Fibroblast of upper back skin (primary cell): Measurements from ENCODE around the gene ZDHHC9.
A peak's percentile ranks its signal among the peaks of the same experiment; 100 is the strongest.
"Not testable (repeated sequence)": the region's sequence is repeated elsewhere in the genome, so short reads cannot be mapped to it uniquely, and the experiment has no call there.

ENCODE experiments used
- DNase-seq: peaks from one replicate; pipeline ENCODE4 v3.0.0-alpha.2; 2013

Gene ZDHHC9

DNA sequence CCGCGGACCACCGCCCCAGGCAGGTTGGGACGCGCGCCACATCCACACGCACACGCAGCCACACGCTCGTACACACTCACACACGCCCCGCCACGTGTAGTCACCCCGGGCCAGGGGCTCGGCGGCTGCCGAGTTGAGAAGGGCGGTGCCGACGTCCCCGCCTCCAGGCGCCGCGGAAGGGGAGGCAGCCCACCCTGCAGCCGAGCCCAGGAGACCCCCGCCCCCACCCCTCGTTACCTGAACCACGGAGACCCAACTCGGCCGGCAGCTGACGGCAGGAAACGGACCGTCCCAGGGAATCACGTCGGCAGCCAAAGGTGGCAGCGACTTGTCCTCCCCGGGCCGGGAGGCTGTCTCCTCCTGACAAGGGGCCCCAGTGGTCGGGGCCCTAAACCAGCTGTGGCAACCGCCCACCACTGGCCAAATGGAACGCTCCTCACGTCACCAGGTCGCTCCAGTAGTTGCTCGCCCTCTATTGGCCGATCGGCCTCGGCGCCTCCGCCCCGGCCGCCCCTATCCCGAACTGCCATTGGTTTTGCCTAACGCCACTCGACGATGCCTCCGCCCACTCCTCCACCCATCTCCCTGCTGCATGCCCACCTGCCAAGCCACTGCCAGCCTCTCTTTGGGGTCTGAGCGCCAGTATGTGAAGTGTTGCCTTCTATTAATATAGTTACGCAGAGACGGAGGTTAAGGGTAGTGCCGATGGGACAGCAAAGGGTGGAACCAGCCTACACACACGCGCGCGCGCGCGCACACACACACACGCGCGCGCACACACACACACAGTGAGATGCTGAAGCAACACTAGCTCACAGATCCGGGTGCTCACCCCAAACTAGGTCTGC, at the start of gene ZDHHC9:
TSS of gene ZDHHC9 (minus strand) at position 428 of the 848 bp plus-strand sequence. CDS start 1,941 bp downstream, outside the sequence.
- DNase-seq, result peak; percentile 83

DNA sequence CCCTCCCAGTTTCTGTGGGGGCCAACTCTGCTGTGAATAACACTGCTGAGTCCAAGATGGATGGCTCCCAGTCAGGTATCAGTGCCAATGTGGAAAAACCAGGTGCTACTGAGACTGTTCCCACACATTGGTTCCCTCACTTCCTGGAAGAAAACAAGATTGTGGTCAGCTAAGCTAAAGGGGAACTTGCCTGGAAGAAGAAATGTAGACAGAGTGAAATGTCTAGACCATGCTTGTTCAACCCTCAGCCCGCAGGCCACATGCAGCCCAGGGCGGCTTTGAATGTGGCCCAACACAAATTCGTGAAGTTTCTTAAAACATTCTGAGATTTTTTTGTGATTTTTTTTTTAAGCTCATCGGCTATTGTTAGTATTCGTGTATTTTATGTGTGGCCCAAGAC, 33.7 kb upstream of the ZDHHC9 start:
- DNase-seq, result no peak

DNA sequence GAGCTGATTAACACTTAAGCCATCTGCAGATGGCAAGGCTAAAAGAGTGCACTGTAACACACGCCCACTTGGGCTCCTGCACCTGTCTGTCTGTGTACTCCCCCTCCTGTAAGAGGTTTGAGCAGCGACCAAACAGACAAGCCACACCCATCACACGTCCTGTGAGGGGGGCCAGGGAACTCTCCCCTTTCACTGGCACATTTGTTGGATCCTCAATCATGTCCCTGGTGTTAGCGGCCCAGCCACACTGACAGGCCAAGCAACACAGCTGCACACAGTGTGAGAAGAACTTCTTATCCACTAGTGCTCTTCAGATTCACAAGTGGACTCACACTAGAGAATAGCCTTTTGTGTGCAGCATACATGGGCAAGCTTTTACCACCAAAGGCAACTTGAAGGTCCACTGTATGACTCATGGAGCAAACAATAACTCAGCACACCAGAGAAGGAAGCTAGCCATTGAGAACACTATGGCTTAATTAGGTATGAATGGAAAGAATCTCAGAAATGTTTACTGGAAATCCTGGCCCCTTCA, 33.2 kb upstream of the ZDHHC9 start:
- DNase-seq, result peak; percentile 49

DNA sequence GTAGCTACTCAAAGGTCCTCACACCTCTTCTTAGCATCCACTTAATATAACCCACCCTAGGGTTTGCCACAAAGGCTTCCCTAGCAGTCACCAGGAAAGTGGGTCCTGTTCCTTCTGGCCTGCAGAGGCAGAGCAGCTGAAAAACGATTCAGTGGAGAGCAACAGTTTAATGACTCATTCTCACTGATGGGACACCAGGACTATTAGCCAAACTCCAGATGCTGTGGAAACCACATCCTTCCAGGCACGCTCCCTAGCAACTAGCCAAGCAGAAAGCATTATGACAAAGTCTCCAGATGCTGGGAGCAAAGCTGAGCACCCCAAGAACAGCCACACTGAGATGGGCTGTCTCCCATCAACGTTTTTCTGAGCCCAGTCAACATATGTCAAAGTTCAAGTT, 32.0 kb upstream of the ZDHHC9 start:
- peak; percentile 76 for DNase-seq

DNA sequence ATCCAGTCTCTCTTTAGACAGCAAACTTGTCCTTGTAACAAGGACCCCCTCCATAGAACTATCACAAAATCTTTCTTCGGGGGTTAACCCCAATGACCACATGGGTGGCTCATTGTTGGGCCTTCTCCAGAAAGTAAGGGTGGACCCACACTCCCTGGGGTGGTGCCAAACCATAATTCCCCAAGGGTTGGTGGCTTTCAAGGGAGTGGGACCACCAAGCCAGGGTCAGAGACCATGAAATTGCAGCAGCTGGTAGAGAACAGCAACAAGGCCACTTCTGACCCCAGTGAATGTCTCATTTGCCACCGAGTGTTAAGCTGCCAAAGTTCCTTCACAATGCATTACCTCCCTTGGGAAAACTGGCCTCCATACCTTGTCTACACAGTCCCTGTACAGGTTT, 28.8 kb upstream of the ZDHHC9 start:
- no peak for DNase-seq

DNA sequence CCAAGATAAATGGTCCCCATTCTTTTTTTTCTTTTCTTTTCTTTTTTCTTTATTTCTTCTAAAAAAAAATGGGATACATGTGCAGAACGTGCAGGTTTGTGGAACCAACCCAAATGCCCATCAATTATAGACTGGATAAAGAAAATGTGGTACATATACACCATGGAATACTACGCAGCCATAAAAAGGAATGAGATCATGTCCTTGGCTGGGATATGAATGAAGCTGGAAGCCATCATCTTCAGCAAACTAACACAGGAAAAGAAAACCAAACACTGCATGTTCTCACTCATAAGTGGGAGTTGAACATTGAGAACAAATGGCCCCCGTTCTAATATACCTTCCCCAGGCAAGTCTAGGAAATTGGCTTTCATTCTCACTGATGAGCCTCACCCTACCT, 22.6 kb upstream of the ZDHHC9 start:
- not testable (repeated sequence) for DNase-seq

DNA sequence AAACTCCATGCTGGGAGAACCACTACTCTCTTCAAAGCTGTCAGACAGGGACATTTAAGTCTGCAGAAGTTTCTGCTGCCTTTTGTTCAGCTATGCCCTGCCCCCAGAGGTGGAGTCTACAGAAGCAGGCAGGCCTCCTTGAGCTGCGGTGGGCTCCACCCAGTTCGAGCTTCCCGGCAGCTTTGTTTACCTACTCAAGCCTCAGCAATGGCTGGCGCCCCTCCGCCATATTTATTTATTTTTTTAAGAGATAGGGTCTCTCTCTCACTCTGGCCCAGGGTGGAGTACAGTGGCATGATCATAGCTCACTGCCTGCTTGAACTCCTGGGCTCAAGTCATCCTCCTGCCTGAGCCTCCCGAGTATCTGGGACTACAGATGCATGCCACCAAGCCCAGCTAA, 15.4 kb upstream of the ZDHHC9 start:
- not testable (repeated sequence) for DNase-seq

DNA sequence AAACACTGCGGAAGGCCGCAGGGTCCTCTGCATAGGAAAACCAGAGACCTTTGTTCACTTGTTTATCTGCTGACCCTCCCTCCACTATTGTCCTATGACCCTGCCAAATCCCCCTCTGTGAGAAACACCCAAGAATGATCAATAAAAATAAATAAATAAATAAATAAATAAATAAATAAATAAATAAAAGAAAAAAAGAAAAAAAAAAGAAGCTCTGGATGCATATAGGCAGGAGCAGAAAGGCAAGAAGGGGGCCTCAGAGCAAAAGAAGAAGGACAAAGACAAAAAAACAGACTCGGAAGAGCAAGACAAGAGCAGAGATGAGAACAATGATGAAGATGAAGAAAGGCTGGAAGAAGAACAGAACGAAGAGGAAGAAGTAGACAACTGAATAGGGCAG, 8.1 kb upstream of the ZDHHC9 start:
- DNase-seq, result not testable (repeated sequence)

DNA sequence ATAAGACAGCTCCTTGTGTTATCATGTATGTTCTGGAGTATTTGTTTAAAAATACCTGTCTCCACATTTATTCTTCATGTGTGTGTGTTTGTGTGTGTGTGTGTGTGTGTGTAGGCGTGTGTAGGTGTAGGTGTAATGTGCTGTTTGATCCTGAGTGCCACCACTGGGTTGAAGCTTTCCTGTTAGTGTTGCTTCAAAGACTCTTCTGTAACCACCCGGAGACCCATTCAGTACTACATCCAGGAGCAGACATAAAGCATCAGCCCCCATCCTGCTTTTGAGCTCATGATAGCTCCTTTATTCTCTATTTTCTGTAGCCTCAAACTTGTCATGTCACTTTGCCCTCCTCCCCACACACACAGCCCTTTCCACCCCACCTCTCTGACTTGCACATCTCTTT, 3.0 kb upstream of the ZDHHC9 start:
- no peak for DNase-seq

DNA sequence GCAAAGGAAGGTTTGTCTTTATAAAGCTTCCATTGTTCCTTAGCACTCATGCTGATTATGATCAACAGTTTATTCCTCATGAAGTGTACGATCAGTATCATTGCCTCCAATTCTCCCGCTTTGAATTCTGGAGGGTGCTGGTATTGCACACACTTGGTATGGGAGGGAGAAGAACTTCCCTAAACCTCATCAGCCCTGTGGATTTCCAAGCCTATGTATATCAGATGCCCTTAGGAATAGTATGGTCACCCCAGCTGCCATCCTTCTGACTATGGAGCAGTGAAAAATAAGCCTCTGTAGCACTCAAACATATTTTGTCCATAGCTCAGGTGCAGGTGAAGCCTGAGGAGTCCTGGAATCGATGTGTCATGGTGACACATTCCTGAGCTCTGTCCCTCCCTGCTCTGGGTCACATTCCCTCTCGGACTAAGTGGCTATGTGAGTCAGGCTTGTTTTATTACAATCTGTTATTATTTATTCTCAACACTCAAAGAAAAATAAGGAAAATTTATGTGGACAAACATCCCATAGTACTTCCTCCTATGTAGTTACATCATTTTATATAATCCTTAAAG, 2.0 kb upstream of the ZDHHC9 start:
- DNase-seq, result no peak

DNA sequence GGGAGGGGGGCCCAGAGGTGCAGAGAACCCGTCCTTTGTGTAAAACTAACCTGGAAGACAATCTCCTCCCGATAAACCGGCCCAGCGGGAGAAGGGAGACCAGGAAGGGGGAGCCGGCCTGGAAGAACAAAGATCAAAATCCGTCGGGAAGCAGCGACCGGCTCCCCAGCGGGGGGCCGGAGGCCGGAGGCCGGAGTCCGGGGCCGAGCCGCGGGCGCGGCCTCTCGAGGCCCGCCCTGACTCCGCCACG, 552 bp downstream of the ZDHHC9 start:
- DNase-seq, result no peak

DNA sequence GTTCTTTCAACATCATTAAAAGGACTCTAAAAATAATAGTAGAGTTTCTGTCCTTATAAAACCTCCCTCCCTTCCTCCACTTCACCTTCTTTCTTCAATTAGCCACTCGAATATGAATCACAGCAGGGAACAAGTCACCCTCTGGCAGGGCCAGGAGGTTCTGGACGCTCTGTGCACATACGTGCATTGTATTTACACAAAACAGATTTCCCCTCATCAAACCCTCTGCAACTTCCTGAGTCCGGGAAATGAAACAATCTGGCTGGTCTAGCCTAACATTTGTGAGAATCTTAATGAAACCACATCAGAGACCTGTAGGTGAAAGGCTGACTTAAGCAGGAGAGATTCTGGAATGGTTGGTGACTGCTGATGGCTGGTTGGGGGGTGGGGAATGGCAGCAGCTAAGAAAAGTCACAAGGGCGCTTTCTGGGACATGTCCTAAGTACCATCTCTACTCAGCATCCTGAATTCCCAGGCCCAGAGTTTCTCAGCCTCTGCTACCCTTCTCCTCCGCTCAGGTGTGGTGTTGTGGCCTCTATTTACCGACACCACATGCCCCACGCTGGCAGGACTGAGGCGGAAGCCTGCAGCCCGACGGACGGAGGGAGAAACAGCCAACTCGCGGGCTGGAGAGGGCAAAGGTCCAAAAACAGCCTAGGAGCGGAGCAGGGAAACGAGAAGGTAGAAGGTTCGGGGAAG, 1.0 kb downstream of the ZDHHC9 start:
- DNase-seq, result no peak

DNA sequence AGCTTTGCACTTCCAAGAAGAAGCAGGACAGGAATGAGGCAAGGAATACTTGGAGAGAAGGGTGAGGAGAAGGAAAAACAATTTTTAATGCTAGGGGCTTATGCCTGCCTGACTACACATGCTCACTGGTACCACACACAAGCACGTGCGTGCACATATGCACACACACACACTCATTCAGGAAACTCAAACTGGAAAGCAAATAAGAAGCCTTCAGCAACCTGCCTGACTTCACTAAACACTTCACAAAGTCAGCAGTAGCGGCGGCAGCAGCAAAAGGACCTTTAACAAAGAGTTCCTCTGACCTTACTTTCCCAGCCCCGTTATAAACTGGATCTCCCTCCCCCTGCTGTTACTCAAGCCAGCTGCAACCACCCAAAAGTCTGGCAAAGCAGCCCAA, 3.3 kb downstream of the ZDHHC9 start:
- DNase-seq, result no peak

DNA sequence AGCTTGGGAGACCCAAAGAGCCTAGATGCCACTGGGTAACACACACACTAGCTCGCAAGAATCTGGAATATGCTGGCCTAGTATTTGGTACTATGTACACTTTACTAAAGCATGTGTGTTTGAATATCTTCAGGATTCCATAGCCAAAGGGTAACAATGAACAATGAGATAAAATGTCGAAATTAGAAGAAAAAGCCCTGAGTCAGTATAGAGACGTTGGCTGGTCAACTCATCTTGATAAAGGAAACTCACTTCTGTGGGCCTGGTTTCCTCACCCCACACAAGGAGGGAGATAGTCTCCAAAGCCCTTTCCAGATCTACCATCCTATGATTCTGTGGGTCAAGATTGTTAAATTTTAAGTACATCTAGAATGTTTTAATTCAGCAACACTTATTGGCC, 6.9 kb downstream of the ZDHHC9 start:
- DNase-seq, result no peak

DNA sequence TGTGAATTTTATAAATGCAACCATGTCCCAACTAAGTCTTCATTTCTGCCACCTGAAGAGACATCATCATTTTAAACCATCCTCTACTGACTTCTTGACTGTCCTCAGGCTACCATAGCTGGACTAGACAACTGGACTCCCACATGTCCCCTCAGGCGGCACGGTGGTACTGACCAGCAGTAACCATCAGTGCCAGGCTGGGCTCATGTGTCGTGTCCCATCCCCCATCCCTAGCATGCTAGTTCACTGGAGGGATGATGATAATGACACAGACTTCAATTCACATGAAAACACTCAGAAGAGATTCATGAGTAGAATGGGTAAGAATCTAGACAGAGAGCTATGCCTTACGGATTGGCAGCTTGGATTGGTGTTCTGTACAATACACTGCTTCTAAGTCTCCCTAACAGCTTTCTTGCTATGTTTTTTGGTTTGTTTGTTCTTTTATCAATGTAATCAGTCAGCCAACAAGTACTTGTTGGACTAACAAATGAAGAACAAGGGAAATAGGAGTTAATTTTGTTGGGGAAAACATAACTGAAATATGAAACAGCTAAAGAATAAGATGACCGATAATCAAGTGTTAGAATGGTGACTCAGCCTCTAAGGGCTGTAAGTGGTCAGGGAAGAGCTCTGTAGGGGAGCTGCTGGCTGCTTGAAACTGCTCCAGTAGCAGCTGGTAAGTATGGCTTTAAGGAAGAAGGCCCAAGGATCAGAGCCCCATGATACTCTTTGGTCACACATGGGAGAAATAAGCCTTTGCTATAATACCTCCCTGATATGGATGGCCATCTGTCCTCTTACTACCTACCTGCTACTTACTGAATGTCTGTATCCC, 10.3 kb downstream of the ZDHHC9 start:
- peak; percentile 63 for DNase-seq

DNA sequence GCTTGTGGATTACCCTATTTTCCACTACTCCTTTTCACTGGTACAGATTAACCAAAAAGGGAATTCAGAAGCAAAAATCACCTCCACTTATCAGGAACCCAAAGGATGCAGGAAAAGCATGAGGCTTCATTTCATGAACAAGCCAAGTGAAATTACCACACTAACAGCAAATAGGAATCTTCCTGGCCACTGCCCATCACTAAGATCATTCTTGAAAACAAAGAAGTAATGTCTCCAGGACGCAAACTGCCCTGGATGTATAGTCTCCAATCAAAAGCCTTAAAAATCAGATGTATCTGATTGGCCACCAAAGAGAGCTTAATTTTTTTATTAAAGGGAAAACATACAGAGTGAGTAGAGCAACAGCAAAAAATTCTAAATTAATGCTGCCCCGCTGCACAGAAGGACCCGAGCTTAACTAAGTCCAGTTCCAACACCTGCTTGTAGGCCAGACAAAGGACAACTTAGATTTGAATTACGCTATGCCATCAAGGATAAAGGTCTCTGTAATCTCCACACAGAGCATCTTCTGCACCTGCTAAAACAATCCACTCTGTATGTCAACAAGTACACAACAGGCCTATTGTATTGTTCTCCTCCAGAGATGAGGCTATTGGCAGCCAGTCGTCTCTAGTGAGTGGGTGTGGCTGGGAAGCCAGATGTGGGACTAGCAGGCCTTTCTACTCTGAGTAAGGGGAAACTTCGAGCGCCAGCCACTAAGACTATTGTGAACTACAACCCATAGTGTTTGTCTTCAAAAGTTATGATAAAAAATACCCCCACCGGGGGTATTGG, 12.4 kb downstream of the ZDHHC9 start:
- DNase-seq, result no peak

DNA sequence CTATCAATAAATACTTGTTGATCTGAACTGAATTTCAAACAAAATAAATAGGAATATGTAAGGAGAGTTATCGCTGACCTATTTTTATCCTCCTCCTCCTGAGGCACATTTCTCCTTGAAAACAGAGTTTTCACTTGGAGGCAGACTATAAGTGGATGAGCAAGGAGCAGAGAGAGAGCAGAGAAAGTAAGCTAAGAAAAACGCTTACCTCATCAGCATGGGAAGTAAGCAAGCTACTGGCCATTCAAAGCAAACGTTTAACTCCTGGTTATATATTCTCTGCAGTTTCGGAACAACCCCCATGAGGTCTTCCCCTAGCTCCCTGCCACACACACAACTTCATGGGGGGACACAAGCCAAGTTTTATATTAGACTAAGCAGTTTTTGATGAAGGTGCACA, 13.2 kb downstream of the ZDHHC9 start:
- DNase-seq, result no peak

DNA sequence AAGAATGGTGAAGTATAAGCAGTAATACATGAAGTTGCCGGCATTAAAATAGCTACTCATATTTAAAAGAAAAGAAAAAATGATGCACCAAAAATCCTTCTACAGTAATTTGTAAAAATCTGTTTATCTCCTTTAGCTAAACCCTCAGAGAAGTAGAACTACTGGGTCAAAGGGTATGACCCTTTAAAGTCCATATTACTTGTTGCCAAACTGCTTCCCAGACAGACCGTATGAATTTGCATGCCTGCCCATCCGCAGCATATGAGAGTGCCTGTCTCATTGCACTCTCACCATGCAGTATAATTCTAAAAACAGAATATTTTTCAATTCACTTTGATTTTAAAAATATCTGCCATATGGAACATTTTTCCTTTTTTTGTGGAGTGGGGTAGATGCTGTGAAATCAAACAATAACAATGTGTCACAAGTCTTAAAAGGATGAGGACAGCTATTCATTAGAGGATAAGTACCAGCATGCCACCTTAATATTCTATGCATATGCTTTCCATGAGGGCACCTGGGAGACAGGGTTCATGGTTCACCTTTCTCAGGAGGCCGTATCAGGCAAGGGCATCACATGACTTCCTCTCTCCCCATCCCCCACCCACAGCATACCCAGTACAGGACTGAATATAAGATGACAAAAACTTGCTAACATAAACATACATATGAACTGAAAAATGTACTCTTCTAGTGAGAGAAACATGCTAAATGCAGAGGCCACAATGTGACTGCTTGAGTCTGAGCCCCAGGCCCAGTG, 17.8 kb downstream of the ZDHHC9 start:
- no peak for DNase-seq

DNA sequence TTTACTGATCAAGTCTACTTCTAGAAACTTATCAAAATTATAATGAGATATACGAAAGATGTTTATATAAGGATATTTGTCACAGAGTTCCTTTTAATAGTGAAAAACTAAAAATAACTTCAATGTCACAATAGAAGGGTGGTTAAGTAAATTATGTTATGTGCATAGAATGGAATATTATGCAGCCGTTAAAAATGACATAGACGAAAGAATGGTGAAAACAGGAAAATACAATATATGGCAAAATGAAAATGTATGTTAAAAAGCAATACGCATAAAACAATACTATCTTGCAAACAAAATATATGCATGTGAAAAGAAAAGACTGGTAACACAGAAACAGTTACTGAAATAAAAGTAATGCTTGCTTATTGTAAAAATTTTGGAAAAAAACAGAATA, 19.1 kb downstream of the ZDHHC9 start:
- DNase-seq, result no peak

DNA sequence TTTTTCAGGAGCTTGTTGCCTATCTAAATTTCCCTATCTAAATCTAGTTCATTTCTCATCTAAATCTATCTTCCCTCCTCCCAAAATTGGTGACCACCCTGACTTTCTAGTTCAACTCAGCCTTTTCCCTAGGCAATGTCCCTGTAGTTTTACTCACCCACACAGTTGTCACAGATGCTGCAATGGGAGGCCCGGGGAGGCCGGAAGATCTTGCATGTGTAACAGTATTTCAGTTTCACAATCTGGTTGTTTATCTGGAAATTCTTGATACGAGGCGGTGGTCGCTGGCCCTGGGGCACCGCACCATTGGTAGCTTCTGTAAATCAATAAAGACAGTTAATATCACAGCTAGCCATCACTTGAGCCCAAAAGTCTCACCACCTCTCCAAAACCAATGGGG, 20.2 kb downstream of the ZDHHC9 start:
- DNase-seq, result no peak

DNA sequence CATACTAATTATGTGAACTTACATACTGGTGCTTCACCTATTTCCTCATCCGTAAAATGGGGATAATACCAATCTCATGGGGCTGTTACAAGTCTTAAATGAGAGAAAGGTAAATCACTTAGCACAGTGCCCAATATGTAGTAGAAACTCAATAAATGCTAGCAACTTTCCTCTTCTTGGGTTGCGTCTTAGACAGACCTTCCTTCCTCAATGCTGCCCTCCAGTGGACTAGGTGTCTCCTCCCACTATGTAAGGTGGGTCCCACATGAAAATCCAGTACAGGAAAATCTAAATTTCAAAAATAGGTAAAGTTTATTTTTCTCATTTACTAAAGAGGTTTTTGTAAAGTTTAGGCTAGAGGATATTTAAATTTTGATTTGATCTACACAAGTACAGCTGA, 20.6 kb downstream of the ZDHHC9 start:
- peak; percentile 25 for DNase-seq

DNA sequence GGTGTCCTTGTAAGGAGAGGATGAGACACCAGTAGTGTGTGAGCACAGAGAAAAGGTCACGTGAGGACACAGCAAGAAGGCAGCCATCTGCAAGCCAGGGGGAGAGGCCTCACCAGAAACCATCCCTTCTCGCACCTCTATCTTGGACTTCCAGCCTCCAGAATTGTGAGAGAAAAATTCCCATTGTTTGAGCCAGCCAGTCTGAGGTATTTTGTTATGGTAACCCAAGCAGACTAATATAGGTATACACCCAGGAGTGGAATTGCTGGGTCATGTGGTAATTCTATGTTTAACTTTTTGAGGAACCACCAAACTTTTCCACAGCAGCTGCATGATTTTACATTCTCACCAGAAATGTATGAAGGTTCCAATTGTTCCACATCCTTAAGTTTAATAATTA, 25.6 kb downstream of the ZDHHC9 start:
- no peak for DNase-seq
